Right lobe of liver (tissue), 4 donors: ENCODE data around the gene MYL4.

Experiments used
- CTCF ChIP-seq, 4 donors: fragments of 200-600 bp in 3 of 4; fragments of 450-650 bp in 1 of 4; IDR thresholded peaks; one replicate each; pipeline versions ENCODE4 v1.5.1 to v1.8.0; 2016 to 2022; ENCODE audit warnings: antibody characterized with exemption in 4 of 4, mild to moderate bottlenecking in 2 of 4
- POLR2A ChIP-seq: fragments of 450-650 bp; IDR thresholded peaks from one replicate; pipeline ENCODE4 v1.6.1; 2017; ENCODE audit warnings: antibody characterized with exemption, mild to moderate bottlenecking
- donor health status: DM: no; HTN: no; CAD: no.
- donor health status: DM: no; HTN: no; CAD: no.
- donor health status: DM: no; HTN: yes; CAD: no.

- TF ChIP-seq POLR2A: no peak
- TF ChIP-seq CTCF (IDR thresholded peaks at IDR 0.05): no peak
These were observed 34.8 kb downstream of the MYL4 start for GRCh38 chr17:47243737-47244598.
